Subcutaneous abdominal adipose tissue (tissue), 5 donors: ENCODE measurements around the gene ZNF33B.

ENCODE experiments used
- H3K27ac ChIP-seq: one replicate; pipeline ENCODE4 v1.7.0; 2013; ENCODE audit warnings: low read depth, mild to moderate bottlenecking, inconsistent platforms, low read length, moderate library complexity
- H3K27me3 ChIP-seq, 5 donors: one replicate each; pipeline ENCODE4 v1.7.0; 2013; ENCODE audit warnings: low read length in 5 of 5, inconsistent platforms in 1 of 5; ENCODE audit not compliant: control insufficient read depth in 5 of 5, insufficient read depth in 4 of 5
- H3K36me3 ChIP-seq, 5 donors: one replicate each; pipeline ENCODE4 v1.7.0; 2013; ENCODE audit warnings: low read length in 5 of 5; ENCODE audit not compliant: control insufficient read depth in 5 of 5, insufficient read depth in 5 of 5
- H3K4me1 ChIP-seq, 5 donors: one replicate each; pipeline ENCODE4 v1.7.0; 2013; ENCODE audit warnings: low read length in 5 of 5, mild to moderate bottlenecking in 3 of 5, moderate library complexity in 1 of 5; ENCODE audit not compliant: control insufficient read depth in 5 of 5, insufficient read depth in 5 of 5
- H3K4me3 ChIP-seq, 5 donors: one replicate each; pipeline ENCODE4 v1.7.0; 2013; ENCODE audit warnings: low read length in 5 of 5, low read depth in 1 of 5
- H3K9ac ChIP-seq, 5 donors: one replicate each; pipeline ENCODE4 v1.7.0; 2013; ENCODE audit warnings: low read length in 5 of 5, mild to moderate bottlenecking in 4 of 5, moderate library complexity in 3 of 5
- H3K9me3 ChIP-seq, 5 donors: one replicate each; pipeline ENCODE4 v1.7.0; 2013; ENCODE audit warnings: low read length in 5 of 5; ENCODE audit not compliant: control insufficient read depth in 5 of 5
- donor health status: healthy.
- donor health status: healthy.
- donor health status: healthy.
- donor health status: healthy.
- donor health status: healthy.

Gene ZNF33B

GRCh38 chr10:42543840-42544372 lies 94.5 kb downstream of the ZNF33B start:
- Histone ChIP-seq H3K9me3 (peaks cover 13 to 43% (median 27%) of the 10 kb centered on the region in 5 donors), H3K36me3 (peaks cover 3 to 11% (median 6%) of the 10 kb centered on the region in 5 donors), H3K27me3 (no peaks in the 10 kb centered on the region), H3K4me3 (no peak overlapping the region), H3K27ac (no peak overlapping the region), H3K9ac (no peak overlapping the region), H3K4me1 (no peaks in the 10 kb centered on the region)
